NCI-H187 (cell line): ENCODE measurements around the gene GZF1.

Source experiments
- DNase-seq, 2 experiments: peaks; one replicate each; lab custom pipeline; 2025; lab: John Stamatoyannopoulos, UW

The GZF1 gene

DNA sequence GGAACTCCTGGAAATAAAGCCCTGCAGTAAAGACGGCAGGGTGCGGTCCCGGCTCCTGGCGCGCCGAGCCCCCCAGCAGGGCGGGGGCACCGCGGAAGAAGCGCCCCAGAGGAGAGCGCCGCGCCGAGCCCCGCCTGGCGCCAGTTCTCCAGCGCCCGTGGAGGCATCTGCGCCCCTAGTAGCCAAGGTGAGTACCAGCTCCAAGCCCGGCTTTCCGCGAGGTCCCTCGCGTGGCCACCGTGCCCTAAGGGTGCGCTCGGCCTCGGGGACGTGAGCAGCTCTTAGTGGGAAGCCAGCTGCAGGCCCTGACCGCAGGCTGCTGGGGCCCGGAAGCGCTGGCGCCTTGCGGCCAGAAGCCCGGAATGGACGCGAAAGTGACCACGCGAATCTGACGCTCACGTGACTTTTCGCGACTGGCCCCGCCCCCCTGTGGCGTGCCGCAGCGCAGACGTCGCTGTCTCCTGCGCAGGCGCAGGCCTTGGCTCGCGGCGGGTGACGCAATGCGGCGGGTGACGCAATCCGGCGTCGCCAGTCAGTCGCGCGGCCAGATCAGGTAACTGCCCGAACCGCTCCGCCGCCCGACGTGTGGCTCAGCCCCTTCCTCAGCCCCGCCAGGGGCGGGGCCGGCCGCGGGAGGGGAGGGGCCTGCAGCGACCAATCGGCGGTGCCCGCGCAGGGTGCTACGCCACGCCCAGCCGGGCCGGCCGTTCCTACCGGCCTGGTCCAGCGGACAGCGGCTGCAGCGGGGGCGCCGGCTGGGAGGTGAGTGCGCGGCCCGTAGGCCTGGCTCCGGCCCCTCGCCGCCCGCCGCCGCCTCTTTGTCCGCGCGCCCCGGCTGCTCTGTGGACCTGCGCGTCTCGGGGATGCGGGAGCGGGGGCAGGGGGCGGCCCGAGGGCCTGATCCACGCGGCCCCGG is at the start of gene GZF1:
Gene GZF1, plus strand, starts transcription at position 707 of the 916 bp plus-strand sequence. CDS start 2,202 bp downstream, outside the sequence.
- DNase-seq: peak; percentile 78 to 88

DNA sequence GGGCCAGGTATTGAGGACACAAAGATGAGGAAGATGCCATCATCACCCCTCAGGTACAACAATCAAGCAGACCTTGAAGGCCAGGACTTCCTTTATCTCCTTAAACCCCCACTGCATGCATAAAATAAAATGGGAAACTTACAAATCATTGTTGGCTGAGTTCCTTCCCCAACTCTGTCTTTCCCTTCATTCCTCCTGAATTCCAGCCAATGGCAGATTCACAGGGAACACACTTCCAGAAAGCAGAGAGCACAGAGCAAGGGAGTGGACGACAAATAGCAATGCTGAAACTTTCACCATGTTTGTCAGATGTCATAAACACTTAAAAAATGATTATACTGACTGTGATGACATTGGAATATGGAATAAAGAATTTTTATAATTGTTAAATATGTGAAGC is 48.7 kb upstream of the GZF1 start:
- no peak for DNase-seq

DNA sequence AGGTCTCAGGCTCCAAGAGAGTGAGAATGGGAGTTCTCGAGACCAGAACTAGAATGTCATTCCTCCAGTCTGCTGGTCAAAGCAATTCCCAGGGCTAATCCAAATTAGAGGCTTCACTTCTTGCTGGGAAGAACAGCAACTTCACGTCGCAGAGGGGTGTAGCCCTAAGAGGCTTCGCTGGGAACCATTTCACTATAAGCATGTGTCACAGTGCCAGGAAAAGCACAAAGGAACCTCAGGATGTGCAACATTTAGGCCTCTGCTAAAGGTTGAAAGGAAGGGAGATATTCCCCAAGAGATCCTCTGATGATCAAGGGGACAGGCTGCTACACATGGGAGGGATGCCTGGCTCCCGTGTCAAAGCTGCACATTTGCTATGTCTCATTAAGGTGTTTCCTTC is 47.3 kb upstream of the GZF1 start:
- DNase-seq: no peak

DNA sequence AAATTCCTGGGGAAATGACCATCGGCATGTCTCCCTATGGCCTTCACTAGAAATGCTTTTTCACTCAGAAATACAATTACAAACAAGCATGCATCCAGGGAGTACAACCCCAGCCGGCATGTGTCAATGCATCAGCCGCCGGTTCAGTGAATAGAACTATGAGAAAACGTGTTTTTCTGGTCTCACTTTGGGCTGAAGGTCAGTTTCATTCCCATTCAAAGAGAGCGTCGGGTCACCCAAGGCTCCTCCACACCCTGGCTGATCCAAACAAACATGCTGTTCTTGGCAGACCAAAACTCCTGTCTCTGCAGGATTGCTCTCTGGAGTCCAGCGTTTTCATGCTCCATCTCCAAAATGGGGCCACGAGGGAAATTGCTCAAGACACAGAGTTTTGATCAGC is 46.9 kb upstream of the GZF1 start:
- DNase-seq: no peak

DNA sequence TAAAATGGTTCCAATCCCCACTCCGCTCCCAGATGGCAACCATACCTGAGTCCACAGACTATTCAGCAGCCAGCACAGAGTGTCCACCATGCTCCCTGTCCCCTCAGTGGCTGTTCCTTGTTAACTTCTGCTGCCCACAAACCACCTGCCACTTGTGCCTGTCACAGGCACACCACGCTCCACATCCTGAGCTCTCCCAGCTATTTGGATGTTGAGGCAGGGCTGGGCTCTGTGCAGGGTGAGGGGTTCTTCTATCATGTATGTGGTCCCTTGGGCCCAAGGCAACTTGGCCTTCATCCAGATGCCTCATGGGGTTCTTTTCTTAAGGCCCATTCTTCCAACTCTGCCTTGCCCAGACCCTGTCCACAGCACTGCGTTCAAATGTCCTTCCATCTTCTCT is 45.4 kb upstream of the GZF1 start:
- DNase-seq: no peak

DNA sequence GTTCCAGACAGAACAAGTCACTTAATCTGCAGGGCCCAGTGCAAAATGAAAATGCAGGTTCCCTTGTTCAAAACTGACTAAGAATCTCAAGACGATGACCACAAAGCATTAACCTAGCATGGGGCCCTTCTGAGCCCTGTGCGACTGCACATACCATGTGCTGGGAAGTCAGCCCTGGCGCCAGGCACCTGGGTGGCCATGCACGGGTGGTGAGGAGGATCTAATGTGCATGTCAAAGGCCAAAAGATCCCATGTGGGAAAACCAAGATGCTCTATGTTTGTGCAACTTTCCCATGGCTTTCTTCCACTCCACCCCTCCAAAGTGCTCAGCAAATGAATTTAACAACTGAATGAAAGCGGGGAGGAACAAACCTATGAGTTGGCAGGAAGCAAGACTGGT is 44.9 kb upstream of the GZF1 start:
- DNase-seq: no peak

DNA sequence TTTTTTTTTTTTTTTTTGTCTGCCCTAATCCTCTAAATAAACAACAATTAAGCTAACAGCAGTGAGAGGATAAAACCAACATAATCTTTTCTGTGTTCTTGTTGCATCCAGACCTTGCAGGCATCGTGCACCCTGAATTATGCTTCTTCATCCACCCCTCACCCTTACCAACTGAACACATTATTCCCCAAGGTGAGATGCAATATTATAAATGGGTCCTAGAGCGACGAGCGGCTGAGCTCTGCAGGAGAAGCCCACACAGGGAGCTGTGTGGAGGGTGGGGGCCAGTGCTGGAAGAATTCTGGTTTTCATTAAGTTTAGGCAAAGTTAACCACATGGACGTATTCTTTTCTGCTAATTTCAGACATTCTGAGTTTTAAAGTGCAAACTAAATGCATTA is 43.6 kb upstream of the GZF1 start:
- DNase-seq: no peak

DNA sequence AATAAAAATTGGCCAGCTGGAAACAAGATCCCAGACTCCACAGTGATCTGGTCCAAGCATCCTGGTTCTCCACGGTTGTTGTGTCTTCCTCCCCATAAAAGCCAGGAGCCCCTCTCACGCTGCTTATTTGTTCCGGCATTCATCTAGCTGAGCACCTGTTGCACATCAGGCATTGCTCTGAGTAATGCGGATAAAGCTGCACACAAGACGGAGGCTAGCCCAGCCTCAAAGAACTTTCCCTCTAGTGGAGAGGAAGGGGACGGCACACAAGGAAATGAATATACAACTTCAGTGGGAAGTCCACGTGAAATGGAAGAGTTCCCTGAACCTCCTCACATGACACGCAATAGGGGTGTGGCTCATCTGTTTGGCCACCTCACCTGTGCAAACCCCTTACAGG is 41.7 kb upstream of the GZF1 start:
- no peak for DNase-seq

DNA sequence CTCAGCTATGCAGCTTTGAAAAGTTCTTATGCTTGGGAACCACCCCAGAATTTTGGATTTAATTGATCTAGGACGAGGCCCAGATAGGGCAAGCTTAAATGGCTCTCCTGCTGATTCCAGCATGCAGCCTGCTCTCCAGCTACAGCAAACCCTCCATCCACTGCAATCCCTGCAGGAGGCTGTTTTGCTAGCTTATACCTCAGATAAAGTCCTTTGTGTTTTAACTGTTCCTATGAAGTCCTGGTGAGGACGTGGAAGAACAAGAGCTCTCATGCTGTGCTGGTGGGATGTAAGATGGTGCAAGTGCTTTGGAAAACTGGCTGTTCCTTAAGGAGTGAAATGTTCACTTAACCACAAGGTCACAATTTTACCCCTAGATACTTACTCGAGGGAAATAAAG is 36.9 kb upstream of the GZF1 start:
- DNase-seq: no peak

DNA sequence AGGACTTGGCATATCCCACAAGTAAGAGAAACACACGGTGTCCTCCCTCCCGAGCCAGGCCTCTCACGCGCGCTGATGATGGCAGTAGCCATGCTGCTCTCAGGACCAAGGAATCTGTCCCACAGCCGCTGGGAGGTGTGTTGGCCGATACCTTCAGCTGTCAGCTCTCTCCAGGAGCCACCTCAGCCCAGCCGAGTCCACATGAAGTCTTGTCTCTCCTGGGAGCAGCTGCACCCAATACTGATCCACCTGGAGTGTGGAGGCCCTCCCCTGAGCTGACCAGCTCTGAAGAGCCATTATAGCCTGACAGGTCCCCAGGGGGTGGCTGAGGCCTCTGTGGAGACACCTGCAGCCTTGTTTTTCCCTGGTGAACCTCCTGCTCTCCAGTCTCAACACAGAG is 35.2 kb upstream of the GZF1 start:
- DNase-seq: no peak

DNA sequence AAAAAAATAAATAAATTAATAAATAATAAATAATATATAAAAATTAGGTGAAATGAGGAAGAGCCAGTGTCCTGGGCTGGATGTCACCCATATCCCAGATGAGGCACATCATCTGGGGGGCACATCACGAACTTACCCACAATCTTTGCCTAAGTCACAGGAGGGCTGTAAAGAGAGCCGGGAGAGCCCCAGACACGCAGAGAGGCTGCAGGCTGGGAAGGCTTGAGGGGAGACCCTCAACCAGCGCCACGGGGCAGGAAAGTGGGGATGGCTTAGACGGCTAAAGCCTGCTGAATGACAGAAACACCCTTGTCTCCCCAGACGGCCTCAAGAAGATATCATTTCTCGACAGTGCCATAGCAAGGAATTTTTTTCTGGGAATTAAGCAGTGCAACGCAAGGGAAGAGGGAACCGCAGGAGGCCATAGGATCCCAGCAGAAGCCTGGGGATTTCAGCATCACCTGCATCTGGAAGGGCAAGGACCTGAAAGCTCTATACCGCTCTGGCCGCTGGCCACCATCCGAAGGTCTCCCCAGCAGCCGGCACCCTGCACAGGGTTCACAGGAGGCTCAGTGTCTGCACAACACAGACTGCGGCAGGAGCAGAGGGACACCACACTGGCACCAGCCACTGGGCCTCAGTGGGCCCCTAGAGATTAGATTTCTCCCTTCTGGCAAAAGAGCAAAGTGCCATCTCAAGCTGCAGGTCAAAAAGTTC is 34.2 kb upstream of the GZF1 start:
- DNase-seq: no peak

DNA sequence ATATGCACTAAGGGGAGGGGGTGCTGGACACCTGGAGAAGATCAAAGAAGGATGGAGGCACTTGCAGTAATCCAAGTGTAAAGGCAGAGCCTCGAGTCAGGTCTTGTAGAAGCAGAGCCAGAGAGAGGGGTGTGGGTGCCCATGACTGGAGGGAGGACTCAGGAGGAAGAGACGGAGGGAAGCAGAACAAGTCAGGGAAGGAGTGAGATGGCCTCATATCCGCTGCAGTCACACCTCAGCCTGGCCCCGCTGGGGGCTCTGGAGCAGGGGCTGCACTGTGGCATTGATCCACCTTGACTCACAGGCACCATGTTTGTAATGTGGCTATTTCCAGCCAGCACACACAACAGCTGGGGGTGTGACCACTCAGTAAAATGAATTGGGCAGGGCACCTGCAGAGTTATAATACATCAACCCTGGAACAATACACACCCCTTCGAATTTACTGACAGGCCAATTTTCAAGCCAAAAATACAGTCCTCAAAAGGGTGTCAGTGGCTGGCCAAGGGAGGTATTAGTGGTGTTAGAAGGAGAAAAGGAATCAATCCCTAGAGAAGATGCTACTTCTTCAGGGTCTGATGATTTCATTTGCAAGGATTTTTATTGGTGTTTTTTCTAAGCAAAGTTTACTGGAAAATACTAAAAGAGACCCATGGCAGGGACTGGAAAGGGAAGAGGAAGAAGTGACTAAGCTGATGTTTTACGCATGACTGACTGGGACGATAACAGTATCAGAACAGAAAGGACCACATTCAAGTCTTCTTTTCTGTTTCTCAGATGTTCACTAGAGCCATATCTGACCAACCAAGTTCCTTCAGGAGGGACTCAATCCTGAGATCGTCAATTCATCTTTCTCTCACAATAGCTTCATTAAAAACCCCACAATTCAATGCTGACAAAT is 30.3 kb upstream of the GZF1 start:
- no peak for DNase-seq

DNA sequence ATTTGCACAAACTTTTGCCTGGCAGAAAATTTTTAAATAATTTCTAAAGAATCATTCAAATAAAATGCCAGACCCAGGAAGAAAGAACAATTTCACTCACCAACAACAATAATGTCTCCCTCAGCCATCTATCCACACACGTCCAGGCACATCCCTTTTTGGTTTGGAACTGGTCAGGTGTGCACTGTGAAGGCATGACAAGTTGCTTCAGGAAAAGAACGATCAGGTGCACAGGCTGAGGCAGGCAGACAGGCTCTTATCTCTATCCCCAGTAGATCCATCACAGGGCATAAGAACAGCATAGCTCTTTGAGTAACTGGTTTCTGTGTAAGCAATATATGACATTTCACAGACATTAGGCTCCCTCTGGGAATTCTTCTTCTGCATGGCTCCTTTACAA is 29.5 kb upstream of the GZF1 start:
- no peak for DNase-seq

DNA sequence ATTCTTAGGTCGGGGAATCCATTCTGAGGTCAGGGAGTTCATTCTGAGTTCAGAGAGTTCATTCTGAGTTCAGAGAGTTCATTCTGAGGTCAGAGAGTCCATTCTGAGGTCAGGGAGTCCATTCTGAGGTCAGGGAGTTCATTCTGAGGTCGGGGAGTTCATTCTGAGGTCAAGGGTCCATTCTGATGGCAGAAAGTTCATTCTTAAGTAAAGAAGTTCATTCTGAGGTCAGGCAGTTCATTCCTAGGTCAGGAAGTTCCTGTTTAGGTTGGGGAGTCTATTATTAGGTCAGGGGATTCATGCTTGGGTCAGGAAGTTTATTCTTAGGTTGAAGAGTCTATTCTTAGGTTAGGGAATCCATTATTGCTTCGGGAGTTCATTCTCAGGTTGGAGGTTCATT is 27.9 kb upstream of the GZF1 start:
- no peak for DNase-seq

DNA sequence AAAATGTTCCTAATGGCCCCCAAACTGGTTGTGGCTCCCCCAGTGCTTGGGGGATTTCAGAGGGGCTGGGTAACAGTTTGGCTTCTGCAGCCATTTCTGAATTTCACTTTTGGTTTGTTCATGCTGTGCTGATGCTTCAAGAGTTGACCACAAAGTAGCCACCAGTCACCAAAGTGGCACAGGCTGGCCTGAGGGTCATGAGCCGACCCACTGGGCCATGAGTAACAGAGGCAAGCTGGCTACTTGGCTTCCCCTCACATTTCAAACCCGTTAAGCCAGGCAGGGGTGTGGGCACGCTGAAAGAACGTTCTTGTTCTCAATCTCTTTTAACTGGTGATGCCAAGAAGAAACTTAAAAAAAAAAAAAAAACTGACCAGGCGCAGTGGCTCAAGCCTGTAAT is 26.5 kb upstream of the GZF1 start:
- DNase-seq: no peak

DNA sequence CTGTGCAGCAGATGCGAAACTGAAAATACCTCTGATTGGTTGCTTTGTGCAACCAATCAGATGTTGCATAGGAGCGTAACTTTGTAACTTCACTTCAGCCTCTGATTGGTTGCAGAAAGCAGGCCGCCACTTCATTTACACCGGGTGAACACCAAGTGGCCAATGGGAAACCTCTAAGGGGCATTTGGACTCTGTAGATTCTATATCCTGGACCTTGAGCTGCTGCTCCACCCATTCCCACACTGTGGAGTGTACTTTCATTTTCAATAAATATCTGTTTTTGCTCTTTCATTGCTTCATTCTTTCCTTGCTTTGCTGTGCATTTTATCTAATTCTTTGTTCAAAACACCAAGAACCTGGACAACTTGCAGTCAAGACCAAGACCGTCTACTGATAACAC is 25.5 kb upstream of the GZF1 start:
- DNase-seq: no peak

DNA sequence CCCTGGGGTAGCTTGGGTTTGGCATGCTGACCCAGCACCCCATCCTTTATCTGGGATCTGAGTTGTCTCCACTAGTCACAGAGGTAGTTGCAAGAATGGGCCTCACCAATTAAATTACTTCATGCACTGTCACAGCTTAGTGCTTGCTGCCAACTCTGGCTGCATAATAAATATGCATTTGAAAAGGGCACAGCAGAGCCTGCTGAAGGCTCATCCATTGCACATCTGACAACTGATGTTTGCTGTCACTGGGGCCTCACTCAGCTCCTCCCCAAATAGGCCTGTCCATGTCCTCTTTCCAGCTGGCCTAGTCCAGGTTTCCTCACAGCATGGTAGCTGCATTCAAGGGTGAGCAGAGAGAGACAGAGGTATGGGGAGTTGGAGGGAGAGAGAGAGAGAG is 24.7 kb upstream of the GZF1 start:
- no peak for DNase-seq

DNA sequence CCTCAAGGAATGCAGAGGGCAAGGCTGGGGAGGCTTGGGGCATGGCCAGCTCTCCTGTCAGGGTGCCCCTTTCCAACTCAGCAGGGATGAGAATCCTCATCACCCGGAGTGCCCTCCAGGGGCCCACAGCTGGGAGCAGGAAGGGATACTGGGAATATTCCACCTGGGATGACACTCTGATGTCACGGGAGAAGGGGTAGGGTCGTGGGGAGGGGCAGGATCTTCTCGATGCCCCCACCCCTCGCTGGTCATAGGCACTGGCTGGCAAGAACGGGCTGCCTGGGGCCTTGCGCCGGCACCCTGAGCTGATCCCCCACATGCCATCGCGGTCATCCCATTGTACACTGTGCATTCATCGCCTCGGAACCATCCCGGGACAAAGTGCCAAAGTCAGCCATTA is 22.0 kb upstream of the GZF1 start:
- DNase-seq: no peak

DNA sequence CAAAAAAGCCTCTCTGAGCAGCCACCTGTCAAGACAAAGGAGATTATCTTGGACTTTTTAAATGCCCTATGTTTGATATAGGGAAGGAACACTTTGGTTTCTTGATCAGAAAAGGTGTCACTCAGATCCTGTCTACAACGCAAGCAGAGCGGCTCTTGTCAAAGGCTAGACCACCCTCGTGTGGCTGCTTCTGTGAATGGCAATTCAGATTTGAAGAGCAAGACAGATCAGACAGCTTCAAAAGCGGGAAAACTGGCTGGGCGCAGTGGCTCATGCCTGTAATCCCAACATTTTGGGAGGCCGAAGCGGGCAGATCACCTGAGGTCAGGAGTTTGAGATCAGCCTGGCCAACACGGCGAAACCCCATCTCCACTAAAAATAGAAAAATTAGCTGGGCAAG is 21.5 kb upstream of the GZF1 start:
- DNase-seq: no peak

DNA sequence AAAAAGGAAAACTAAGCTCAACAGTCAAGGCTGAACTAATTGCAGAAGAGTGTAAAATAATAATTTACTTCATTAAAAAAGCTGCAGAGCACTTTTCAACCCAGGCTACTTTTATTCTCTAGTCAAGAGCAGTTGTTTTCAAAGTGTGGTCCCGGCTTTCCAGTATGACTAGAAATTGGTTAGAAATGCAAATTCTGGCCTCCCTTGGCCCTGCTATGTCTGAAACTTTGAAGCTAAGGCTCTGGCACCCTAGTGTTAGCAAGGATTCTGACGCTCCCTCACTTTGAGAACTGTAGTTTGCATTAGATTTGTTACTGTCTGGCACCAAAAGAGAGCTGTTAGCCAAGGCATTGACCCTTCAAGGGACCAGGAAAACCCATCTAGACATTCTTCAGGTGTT is 20.9 kb upstream of the GZF1 start:
- no peak for DNase-seq

DNA sequence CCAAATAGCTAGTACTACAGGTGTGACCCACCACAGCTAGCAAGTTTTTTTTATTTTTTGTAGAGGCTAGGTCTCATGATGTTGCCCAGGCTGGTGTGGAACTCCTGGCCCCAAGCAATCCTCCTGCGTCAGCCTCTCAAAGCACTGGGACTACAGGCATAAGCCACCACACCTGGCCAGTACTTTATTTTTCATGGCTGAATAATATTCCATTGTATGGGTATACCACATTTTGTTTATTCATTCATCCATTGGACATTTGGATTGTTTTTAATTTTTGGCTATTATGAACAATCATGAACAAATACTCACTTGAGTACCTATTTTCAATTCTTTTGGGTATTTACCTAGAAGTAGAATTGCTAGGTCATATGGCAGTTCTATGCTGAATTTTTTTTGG is 18.4 kb upstream of the GZF1 start:
- DNase-seq: no peak

DNA sequence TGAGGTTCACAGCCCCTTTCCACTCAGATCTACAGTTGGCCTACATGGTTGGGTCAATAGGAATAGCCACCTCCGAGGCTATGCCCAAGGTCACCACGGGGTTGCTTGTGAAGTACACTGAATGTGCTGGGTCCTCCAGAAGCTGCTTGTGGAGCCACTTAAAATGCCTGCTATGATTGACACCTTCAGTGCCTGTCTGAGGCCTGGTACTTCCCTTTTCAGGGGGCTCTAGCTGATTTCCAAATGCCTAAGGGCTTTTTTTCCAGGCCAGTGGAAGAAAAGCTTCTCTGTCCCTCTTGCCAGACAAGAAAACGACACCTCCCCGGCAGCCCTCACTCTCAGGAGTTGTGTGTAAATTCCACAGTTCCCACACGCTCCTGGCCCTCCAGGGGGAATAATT is 17.6 kb upstream of the GZF1 start:
- DNase-seq: no peak

DNA sequence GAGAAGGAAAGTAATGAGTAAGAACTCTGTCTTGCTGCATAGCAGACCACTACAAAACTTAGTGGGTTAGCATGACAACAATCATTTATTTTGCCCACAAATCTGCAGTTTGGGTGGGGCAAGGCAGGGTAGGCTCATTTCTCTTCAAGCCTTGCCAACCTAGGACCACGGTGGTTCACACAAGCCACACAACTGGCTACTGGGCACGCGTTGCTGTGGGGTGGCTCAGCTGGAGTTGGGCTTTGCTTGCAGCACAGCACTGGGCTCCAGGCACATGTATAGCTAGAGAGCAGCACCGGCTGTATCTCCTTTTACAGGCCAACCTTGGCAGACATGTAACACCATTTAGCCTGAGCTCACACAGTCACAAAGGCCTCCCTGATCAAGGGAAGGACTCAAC is 16.0 kb upstream of the GZF1 start:
- no peak for DNase-seq
